GM12892 (cell line): ENCODE measurements around the gene COPS9.

Experiments
- POLR2A ChIP-seq: IDR thresholded peaks from 2 replicates; pipeline ENCODE4 v1.6.1; 2011; ENCODE audit warnings: low read depth, low read length, control low read depth
- POLR2AphosphoS5 ChIP-seq: IDR thresholded peaks from 2 replicates; pipeline ENCODE4 v1.6.1; 2011; ENCODE audit warnings: low read depth, low read length, control low read depth

GRCh38 chr2:240137596-240138253 is 1.6 kb upstream of the COPS9 start:
- TF ChIP-seq POLR2AphosphoS5 (no peak), POLR2A (no peak)
